Stimulated activated CD8-positive, alpha-beta memory T cell treated with anti-CD3 and anti-CD28 coated beads, Interleukin-4, amount 100 ng/mL, for 4 hours (primary cell): ENCODE results near the gene RPA1.

ENCODE experiments used
- DNase-seq, 2 donors: peaks; one replicate each; pipeline ENCODE4 v3.0.0-alpha.2; 2020; ENCODE audit warnings: low read depth in 2 of 2, low spot score in 1 of 2

RPA1 gene

DNA sequence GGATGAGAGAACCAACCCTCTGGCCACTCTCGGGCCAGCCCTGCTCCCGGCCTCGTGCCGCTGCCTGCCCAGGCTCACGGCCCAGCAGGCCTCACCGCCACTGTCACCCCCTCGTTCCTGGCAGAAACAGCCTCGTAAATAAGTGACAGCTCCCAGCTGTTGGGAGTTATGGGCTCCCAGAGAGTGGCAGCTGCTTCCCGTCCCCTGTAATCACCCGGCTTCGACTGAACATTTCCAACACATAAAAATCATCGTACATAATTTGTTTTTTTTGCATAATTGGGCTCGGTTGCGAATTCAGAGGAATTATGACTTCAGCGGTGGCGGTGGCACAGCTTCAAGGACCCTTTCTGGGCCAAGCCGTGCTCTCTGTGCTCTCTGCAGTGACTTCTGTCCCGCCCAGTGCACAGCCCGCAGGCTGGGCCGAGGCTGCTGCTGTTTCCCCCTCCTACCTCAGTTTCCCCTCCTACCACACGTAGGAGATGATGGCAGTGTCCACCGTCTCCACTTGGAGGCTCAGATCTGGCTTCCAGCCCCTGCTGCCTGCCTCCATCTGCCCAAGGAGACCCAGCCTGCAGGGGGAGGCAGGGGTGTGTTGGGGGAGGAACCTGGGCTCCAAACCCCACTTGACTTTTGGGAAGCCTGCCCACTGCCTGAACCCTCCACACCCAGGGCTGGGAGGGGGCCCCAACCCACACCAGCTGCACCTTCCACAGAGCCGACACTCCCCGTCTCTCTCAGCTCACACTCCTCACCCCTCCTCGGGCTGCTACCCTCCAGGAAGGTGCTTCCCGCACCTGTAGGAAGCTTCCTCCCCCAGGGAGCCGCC, 110.4 kb downstream of the RPA1 start:
- DNase-seq: no peak

DNA sequence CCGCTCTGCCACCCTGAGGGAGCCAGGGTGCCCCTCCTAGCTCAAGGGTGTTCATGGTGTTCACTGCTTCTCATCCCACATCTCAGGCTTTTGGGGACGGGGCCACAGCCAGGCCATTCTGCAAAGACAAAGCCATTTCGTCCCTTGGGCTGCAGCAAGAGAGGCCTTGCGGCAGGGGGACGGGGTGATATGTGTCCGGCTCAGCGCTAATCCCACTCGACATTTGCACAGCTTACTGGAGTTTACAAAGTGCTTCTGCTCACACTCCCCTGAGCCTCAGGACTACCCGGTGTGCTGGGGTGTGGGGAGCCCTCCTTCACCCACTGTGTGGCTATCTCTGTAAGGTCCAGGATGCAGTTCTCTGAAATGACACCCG, 111.0 kb downstream of the RPA1 start:
- no peak for DNase-seq

DNA sequence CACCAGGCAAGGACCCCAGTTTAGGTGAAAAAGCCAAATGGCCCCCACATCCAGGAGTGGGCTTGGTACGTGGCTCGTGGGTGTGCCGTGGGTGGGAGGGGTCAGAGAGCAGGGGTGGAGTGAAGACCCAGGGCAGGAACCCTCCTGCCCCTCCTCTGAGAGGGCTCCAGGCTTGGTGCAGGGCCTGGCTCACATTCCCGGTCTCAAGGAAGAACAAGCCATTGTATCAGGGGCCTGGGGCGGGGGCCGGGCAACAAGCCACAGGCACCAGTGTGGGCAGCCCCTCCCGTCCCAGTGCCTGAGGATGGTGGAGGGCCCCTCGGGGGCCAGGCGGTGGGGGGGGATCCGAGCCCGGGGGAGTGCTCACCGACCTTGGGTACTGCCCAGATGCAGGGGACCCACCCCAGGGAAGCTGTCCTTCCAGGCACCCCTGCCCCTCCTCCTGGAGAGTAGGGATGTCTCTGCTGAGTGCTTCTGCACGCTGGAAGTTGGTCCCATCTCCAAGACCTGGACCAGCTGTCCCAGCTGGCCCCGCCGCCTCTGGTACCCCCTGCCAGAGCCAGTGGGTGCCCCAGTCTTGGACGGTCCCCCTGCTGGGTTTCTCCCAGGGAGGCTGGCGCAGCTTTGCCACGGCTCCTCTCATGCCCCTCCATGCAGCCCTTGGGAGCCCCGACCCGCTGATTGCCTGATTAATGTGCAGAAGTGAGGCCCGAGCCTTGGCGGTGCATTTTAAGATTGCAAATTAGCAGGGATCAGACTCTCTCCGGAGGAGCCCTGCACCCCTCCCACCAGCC, 111.7 kb downstream of the RPA1 start:
- no peak for DNase-seq

DNA sequence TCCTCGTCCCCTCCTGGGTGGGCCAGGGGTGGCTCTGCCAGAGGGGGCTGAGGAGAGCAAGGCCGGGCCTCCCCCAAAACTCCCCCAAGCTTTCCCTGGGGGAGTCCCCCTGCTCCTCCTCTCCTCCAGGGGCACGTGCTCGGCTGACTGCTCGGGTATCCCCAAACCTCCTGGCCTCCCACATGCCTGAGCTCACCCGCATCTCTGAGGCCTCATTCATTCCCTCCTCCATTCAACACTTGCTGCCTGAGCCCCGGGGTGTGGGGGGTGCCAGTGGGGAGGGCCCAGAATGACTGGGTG, 112.2 kb downstream of the RPA1 start:
- DNase-seq: no peak

DNA sequence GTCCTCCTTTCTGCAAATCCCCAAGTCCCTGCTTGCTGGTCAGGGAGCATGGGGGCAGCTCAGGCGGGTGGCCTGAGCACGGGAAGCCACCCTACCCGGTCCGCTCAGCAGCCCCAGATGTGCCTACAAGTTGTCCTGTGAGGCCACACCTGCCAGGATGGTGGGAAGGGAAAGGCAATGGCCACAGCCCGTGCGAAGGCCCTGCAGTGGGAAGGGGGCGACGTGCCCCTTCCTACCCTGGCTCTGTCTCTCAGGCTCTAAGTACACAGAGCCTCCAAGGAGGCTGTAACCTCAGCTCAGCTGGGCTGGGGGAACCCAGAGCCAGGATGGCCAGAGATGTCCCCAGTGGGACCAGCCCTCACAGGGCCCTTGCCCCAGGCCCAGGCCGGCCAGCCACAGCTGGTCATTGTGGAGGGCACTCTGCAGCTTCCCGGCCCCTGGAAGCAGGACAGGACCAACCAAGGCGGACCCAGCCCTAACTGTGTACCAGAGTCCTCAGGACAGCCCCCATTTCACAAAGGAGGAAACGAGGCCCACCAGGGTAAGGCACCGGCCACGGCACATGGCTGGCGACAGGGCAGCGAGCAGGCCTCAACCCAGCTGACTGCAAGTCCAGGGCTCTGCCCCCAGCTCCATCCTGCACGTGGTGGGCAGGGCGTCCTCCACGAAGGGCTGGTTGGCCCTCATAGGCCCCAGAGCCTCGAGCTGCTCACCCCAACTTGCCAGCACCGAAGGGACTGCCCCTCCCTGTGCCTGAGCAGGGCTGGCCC, 113.0 kb downstream of the RPA1 start:
- no peak for DNase-seq

DNA sequence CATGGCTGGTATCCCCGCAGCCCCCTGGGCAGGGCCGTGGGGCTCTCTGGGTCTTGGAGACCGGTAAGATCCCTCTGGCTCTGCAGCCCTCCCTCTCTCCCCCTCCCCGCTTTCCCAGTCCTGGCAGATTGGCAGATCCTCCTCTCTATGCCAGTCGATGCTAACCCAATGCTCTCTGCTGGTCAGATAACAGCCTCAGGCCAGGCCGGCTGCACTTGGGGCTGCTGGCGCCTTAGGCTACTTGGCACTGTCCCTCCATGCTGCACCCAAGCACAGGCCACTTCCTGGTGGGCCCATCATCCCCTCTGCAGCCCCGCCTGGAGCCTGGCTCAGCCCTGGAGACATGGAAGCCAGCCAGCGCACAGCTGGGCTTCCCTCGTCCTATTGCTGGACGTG, 113.6 kb downstream of the RPA1 start:
- no peak for DNase-seq

DNA sequence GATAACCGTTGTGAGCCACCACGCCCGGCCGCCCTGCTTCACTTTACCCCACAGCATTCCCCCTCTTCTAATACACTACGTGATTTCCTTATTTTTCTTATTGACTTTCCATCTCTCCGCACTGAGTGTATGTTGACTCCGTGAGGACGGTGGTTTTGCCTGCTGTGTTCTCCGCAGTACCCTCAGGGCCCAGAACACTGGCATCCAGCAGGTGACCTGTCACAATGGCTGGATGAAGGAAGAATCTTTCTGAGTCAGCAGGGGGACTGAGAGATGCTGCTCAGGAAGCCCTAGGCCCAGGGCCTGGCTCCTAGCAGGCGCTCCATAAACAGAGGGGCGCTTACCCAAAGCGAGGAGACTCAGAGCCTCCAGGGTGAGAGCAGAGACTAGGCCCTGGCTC, 115.8 kb downstream of the RPA1 start:
- no peak for DNase-seq

DNA sequence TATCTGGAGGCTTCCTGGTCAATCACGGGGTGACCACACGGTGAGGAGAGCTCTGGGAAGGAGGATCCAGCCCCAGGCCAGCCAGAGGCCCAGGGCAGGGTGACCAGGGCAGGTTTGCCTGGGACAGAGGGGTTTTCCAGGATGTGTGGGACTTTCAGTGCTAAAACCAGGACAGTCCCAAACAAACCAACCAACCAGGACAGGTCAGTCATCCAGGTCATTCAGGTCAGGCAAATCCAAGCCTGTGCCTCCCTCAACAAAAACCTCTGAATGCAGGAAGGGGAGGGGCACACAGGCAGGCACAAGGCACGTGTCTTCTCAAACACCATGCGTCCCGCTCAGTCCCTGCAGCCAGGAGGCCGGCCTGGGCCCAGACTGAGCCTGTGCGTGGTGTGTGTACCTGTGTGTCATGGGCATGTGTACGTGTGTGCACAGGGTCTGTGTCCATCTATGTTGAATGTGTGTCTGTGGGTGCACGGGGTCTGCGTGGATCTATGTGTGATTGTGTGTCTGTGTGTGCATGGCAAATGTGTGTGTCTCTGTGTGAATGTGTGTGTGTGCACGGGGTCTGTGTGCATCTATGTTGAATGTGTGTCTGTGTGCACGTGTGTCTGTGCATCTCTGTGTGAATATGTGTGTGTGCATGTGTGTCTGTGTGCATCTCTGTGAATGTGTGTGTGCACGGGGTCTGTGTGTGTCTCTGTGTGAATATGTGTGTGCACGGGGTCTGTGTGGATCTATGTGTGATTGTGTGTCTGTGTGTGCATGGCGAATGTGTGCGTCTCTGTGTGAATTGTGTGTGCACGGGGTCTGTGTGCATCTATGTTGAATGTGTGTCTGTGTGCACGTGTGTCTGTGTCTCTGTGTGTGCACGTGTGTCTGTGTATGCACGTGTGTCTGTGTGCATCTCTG, 116.5 kb downstream of the RPA1 start:
- no peak for DNase-seq

DNA sequence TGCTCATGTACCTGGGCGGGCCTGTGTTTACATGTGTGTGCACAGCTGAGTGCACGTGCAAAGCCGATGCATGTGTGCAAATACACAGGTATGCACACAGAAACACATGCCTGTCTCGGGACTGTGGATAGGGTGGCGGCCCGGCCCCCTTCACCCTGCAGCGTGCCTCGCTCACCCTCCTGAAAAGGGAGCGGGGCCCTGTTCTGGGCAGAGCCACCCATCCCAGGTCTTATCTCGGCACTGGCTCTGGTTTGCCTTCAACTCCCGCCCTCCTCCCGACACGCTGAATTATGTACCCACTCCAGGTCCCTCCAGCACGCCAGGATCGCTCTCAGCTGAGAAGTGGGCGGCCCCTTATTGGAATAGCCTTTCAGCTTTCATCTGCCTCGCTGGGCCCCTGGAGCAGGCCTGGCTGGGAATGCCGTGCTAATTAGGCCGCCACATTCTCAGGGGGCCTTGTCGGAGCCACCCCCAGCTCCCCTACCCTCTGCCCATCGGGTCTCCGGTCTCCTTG, 117.5 kb downstream of the RPA1 start:
- no peak for DNase-seq

DNA sequence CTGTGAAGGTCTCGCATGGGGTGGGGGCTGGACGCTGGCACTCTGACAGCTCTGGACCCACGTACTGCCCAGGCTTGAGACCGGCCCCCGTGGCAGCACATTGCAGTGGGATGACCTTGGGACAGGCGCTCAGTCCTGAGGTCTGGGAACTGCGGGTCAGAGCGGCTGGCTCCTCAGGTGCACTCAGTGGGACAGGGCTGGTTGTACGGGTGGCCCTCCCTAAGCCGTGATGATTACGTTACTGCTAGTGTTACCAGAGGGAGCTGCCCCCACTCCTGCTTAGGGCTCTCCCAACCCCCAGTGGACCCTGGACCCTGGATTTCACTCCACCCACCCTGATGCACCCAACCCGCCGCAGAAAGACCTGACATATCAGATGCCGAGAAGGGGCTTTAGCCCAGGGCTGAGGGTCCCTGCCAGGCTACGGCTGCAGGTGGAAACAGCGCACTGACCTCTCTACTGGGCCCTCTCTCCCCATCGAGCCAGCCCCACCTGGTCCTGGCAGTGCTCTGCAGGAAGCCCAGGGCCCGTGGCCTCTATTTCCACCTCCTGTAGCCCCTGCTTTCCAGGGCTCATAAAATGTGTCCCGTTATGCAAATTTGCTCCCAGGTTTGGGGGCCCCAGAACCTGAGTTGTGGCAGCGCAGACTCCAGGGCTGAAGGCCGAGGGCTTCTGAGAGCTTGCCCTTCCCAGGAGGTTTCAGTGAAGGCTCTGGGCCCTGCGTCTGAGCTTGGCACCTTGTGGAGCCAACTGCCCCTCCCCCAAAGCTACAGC, 118.1 kb downstream of the RPA1 start:
- DNase-seq: no peak

DNA sequence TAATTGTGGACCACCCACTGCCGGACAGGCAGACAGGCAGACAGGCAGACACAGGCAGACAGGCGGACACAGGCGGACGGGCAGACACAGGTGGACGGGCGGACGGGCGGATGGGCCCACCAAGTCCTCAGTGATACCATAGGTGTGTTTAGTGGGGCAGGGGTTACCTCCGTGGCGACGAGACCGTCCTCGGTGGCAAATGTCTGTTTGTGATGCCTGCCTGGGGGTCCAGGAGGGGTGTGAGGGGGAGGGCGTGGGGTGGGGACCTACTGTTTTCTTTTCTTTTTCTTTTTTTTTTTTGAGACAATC, 118.7 kb downstream of the RPA1 start:
- DNase-seq: no peak
